ENCODE results near the gene PLEKHG5. TPM values are rescaled to one million over a fixed set of nuclear protein-coding genes. Genes with fewer than 3 reads are reported as not detected.

The PLEKHG5 gene
- total and polyA plus RNA-seq, 2 donors (not counting 1 experiment from before 2014, with no cell fraction given), result 0.13 to 0.20 TPM

- H3K9ac ChIP-seq (ENCODE audit: low read length), result peak overlapping the region; percentile 25
- H3K27ac Mint-ChIP-seq, result no peak overlapping the region
- peaks cover 15% of the 10 kb centered on the region for H3K4me1 Mint-ChIP-seq
- peak overlapping the region; percentile 69 for H2AFZ ChIP-seq (ENCODE audit: insufficient read depth, low read depth, low read length, poor library complexity, severe bottlenecking)
- peaks cover 0 to 66% (median 31%) of the 10 kb centered on the region in 4 experiments for H3K27me3 ChIP-seq (replicated peaks in 1 of 4; ENCODE audit: control extremely low read depth in 1 of 4, control insufficient read depth in 3 of 4, insufficient read depth in 4 of 4, low read length in 3 of 4)
- DNase-seq (no peak), ATAC-seq (ENCODE audit: low read depth) (no peak)
- H3K27me3 Mint-ChIP-seq, result peaks cover 44% of the 10 kb centered on the region
- intact Hi-C loops (cut with micrococcal nuclease), result no loop called here
- H3K4me2 ChIP-seq (replicated peaks; ENCODE audit: low read depth, low read length, poor library complexity, severe bottlenecking), result peak overlapping the region; percentile 77
- peaks cover 27 to 41% of the 10 kb centered on the region in 2 donors for H3K4me1 ChIP-seq (ENCODE audit: control insufficient read depth in 2 of 2, insufficient read depth in 2 of 2, low read length in 2 of 2)
- peaks cover 0 to 12% (median 0%) of the 10 kb centered on the region in 3 donors for H3K9me3 ChIP-seq (ENCODE audit: control extremely low read depth in 1 of 3, control insufficient read depth in 2 of 3, insufficient read depth in 1 of 3, low read length in 2 of 3)
- no peaks in the 10 kb centered on the region for H4K20me1 ChIP-seq (ENCODE audit: control insufficient read depth, insufficient read depth, low read length, poor library complexity, severe bottlenecking)
- H3K27ac ChIP-seq (ENCODE audit: low read length in 2 of 2), result no peak overlapping the region
- 9% methylated on average over 35 of the region's 35 CpGs for WGBS (ENCODE audit: insufficient coverage)
- ChIA-PET CTCF (interaction anchor here (0.8 to 6.1 kb wide), 10 partner anchors 8 to 221 kb away, joined by 3 to 53 read pairs (median 4); partner anchors contain the start of gene PLEKHG5), POLR2A (no interaction called here)
- H3K4me3 ChIP-seq (ENCODE audit: control extremely low read depth in 1 of 5, extremely low read depth in 1 of 5, insufficient read depth in 1 of 5, low read depth in 2 of 5, low read length in 4 of 5), result peak overlapping the region in 3 of 5 experiments; percentile 5 to 37 (median 23)
- no peaks in the 10 kb centered on the region for H3K36me3 ChIP-seq (replicated peaks in 1 of 2; ENCODE audit: control extremely low read depth in 1 of 2, control insufficient read depth in 1 of 2, extremely low read depth in 1 of 2, insufficient read depth in 2 of 2, low read length in 1 of 2)
- no peaks in the 10 kb centered on the region for H3K79me2 ChIP-seq (ENCODE audit: control insufficient read depth, insufficient read depth, low read length)
- H3K4me3 Mint-ChIP-seq, result peak overlapping the region; percentile 79
- no peaks in the 10 kb centered on the region for H3K9me3 Mint-ChIP-seq (ENCODE audit: insufficient read depth)
- TF ChIP-seq, protein P1, sequence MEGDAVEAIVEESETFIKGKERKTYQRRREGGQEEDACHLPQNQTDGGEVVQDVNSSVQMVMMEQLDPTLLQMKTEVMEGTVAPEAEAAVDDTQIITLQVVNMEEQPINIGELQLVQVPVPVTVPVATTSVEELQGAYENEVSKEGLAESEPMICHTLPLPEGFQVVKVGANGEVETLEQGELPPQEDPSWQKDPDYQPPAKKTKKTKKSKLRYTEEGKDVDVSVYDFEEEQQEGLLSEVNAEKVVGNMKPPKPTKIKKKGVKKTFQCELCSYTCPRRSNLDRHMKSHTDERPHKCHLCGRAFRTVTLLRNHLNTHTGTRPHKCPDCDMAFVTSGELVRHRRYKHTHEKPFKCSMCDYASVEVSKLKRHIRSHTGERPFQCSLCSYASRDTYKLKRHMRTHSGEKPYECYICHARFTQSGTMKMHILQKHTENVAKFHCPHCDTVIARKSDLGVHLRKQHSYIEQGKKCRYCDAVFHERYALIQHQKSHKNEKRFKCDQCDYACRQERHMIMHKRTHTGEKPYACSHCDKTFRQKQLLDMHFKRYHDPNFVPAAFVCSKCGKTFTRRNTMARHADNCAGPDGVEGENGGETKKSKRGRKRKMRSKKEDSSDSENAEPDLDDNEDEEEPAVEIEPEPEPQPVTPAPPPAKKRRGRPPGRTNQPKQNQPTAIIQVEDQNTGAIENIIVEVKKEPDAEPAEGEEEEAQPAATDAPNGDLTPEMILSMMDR (IDR thresholded peaks at IDR 0.05), result no peak
- TF ChIP-seq EZH2 (IDR thresholded peaks at IDR 0.05; ENCODE audit: borderline replicate concordance, insufficient read depth, low read depth, low read length, poor library complexity, severe bottlenecking), result no peak
Measured at GRCh38 chr1:6424000-6424565, 67.4 kb downstream of the PLEKHG5 start.

DNA sequence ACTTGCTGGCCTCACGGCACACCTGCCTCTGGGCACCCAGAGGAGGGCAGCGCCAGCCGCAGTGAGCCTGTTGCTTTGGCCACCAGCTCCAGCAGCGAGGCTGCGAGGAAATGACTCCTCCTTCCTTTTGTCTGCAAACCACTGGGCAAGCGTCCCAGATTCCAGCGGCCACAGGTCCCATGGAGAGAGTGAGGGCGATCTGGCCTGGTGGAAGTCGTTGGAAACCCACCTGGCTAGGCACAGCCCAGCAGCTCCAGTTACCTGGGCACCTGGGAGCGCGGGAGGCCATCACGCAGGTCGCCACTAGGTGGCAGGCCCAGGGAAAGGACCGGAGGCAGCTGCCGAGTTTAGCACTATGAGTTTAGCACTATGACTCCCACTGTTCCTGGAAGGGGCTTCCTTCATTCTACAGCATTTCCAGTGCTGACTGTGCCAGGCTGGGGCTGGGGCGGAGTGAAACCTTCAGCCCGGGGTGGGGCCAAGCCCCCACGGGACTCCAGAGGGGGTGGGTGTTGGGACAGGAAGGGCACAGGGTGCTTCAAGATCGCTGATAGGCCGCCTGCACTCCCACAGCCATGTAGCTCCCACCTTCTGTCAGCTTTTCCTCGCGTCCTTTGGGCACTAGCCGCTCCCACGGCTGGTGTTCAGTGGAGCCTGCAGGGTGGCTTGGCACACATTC lies 68.0 kb downstream of the PLEKHG5 start:
- no peak overlapping the region for H3K27ac Mint-ChIP-seq
- Histone ChIP-seq H3K4me2 (replicated peaks; ENCODE audit: low read depth, low read length, poor library complexity, severe bottlenecking) (peak overlapping the region; percentile 77), H3K9me3 (ENCODE audit: control extremely low read depth in 1 of 3, control insufficient read depth in 2 of 3, insufficient read depth in 1 of 3, low read length in 2 of 3) (peaks cover 0 to 12% (median 0%) of the 10 kb centered on the region in 3 donors), H2AFZ (ENCODE audit: insufficient read depth, low read depth, low read length, poor library complexity, severe bottlenecking) (peak overlapping the region; percentile 69), H4K20me1 (ENCODE audit: control insufficient read depth, insufficient read depth, low read length, poor library complexity, severe bottlenecking) (no peaks in the 10 kb centered on the region), H3K27ac (ENCODE audit: low read length in 2 of 2) (no peak overlapping the region), H3K36me3 (replicated peaks in 1 of 2; ENCODE audit: control extremely low read depth in 1 of 2, control insufficient read depth in 1 of 2, extremely low read depth in 1 of 2, insufficient read depth in 2 of 2, low read length in 1 of 2) (no peaks in the 10 kb centered on the region), H3K4me3 (ENCODE audit: control extremely low read depth in 1 of 5, extremely low read depth in 1 of 5, insufficient read depth in 1 of 5, low read depth in 2 of 5, low read length in 4 of 5) (peak overlapping the region in 3 of 5 experiments; percentile 1 to 37 (median 30)), H3K27me3 (replicated peaks in 1 of 4; ENCODE audit: control extremely low read depth in 1 of 4, control insufficient read depth in 3 of 4, insufficient read depth in 4 of 4, low read length in 3 of 4) (peaks cover 0 to 67% (median 32%) of the 10 kb centered on the region in 4 experiments), H3K79me2 (ENCODE audit: control insufficient read depth, insufficient read depth, low read length) (no peaks in the 10 kb centered on the region), H3K4me1 (ENCODE audit: control insufficient read depth in 2 of 2, insufficient read depth in 2 of 2, low read length in 2 of 2) (peaks cover 27 to 43% of the 10 kb centered on the region in 2 donors), H3K9ac (ENCODE audit: low read length) (peak overlapping the region; percentile 25)
- H3K4me1 Mint-ChIP-seq, result peaks cover 15% of the 10 kb centered on the region
- H3K4me3 Mint-ChIP-seq, result peak overlapping the region; percentile 79
- ChIA-PET POLR2A (no interaction called here), CTCF (interaction anchor here (0.6 to 6.1 kb wide), 17 partner anchors 9 to 222 kb away, joined by 3 to 53 read pairs (median 4); partner anchors contain the start of gene PLEKHG5)
- H3K9me3 Mint-ChIP-seq (ENCODE audit: insufficient read depth), result no peaks in the 10 kb centered on the region
- H3K27me3 Mint-ChIP-seq, result peaks cover 43% of the 10 kb centered on the region
- 9% methylated on average over 23 of the region's 24 CpGs for WGBS (ENCODE audit: insufficient coverage)
- DNase-seq (peak; percentile 73), ATAC-seq (ENCODE audit: low read depth) (peak; percentile 69)
- TF ChIP-seq EZH2 (IDR thresholded peaks at IDR 0.05; ENCODE audit: borderline replicate concordance, insufficient read depth, low read depth, low read length, poor library complexity, severe bottlenecking), result no peak
- TF ChIP-seq, protein P1 (IDR thresholded peaks at IDR 0.05), result peak; percentile 86
- intact Hi-C loops (cut with micrococcal nuclease), result no loop called here

Data from B cell (primary cell).